ENCODE data around the gene ZSCAN5B.
"Not testable (repeated sequence)": the region's sequence is repeated elsewhere in the genome, so short reads cannot be mapped to it uniquely, and the experiment has no call there.

ZSCAN5B gene

GRCh38 chr19:56191711-56192110 lies 5.9 kb downstream of the ZSCAN5B start:
- DNase-seq (ENCODE audit: extremely low read depth, low read depth) = no peak
- no peak for TF ChIP-seq CTCF (IDR thresholded peaks at IDR 0.05; ENCODE audit: low read depth, low read length)

- no peak for DNase-seq (ENCODE audit: extremely low read depth, low read depth)
- no peak for TF ChIP-seq CTCF (IDR thresholded peaks at IDR 0.05; ENCODE audit: low read depth, low read length)
Measured at GRCh38 chr19:56191115-56191514, 6.5 kb downstream of the ZSCAN5B start.

GRCh38 chr19:56189785-56190184 lies 7.8 kb downstream of the ZSCAN5B start:
- no peak for DNase-seq (ENCODE audit: extremely low read depth, low read depth)
- no peak for TF ChIP-seq CTCF (IDR thresholded peaks at IDR 0.05; ENCODE audit: low read depth, low read length)

GRCh38 chr19:56177564-56178243 lies 19.9 kb downstream of the ZSCAN5B start:
- no peak for TF ChIP-seq CTCF (IDR thresholded peaks at IDR 0.05; ENCODE audit: low read depth, low read length)
- DNase-seq (ENCODE audit: extremely low read depth, low read depth) = no peak

GRCh38 chr19:56176881-56177280 lies 20.7 kb downstream of the ZSCAN5B start:
- no peak for TF ChIP-seq CTCF (IDR thresholded peaks at IDR 0.05; ENCODE audit: low read depth, low read length)
- DNase-seq (ENCODE audit: extremely low read depth, low read depth) = no peak

GRCh38 chr19:56176310-56176709 lies 21.3 kb downstream of the ZSCAN5B start:
- DNase-seq (ENCODE audit: extremely low read depth, low read depth) = not testable (repeated sequence)

GRCh38 chr19:56175861-56176307 lies 21.7 kb downstream of the ZSCAN5B start, which contains the start of gene GALP:
GALP (plus strand) TSS chr19:56176008; CDS start chr19:56177109, 1,101 bp downstream.
- not testable (repeated sequence) for DNase-seq (ENCODE audit: extremely low read depth, low read depth)

GRCh38 chr19:56174550-56174949 lies 23.0 kb downstream of the ZSCAN5B start:
- DNase-seq (ENCODE audit: extremely low read depth, low read depth) = no peak
- no peak for TF ChIP-seq CTCF (IDR thresholded peaks at IDR 0.05; ENCODE audit: low read depth, low read length)
